CD4-positive, CD25-positive, alpha-beta regulatory T cell (primary cell): ENCODE measurements around the gene VPS35. TPM values are rescaled to one million over a fixed set of nuclear protein-coding genes. Genes with fewer than 3 reads are reported as not detected.

Experiments
- ATAC-seq, 2 donors: fragments of 150-1000 bp; cut with Tn5 transposase; one replicate each; pipeline ENCODE4 v1.10.0; 2021; ENCODE audit warnings: low read depth in 2 of 2, moderate number of reproducible peaks in 2 of 2, moderate library complexity in 1 of 2
- DNase-seq, 3 donors: peaks; one replicate each; pipeline versions ENCODE4 v3.0.0 to v3.0.0-alpha.2; 2012 to 2022; ENCODE audit warnings: mixed read lengths in 1 of 3
- H3K27ac ChIP-seq: one replicate; pipeline ENCODE4 v1.7.0; 2013; ENCODE audit warnings: mild to moderate bottlenecking, low read length; ENCODE audit not compliant: insufficient read depth, poor library complexity, severe bottlenecking
- H3K27me3 ChIP-seq: one replicate; pipeline ENCODE4 v1.7.0; 2013; ENCODE audit warnings: low read length; ENCODE audit not compliant: control insufficient read depth, insufficient read depth
- H3K36me3 ChIP-seq: one replicate; pipeline ENCODE4 v1.7.0; 2013; ENCODE audit warnings: mild to moderate bottlenecking, low read length, moderate library complexity; ENCODE audit not compliant: control insufficient read depth, insufficient read depth
- H3K4me1 ChIP-seq: 2 replicates; pipeline ENCODE4 v1.7.0; 2013; ENCODE audit warnings: mild to moderate bottlenecking, low read length; ENCODE audit not compliant: insufficient read depth, control insufficient read depth, poor library complexity, severe bottlenecking
- H3K4me3 ChIP-seq: one replicate; pipeline ENCODE4 v1.7.0; 2013; ENCODE audit warnings: low read depth, mild to moderate bottlenecking, low read length, moderate library complexity
- H3K9me3 ChIP-seq, 2 experiments: 1 replicate in 1 of 2; 2 replicates in 1 of 2; pipeline ENCODE4 v1.7.0; 2013; ENCODE audit warnings: low read length in 2 of 2, mild to moderate bottlenecking in 1 of 2, moderate library complexity in 1 of 2; ENCODE audit not compliant: control insufficient read depth in 2 of 2
- H3K27ac Mint-ChIP-seq, 3 donors: one replicate each; pipeline ENCODE4 v1.8.0; 2020 to 2022; ENCODE audit warnings: mild to moderate bottlenecking in 3 of 3, mixed read lengths in 3 of 3, moderate library complexity in 2 of 3
- H3K27me3 Mint-ChIP-seq: one replicate; pipeline ENCODE4 v1.8.0; 2022; ENCODE audit warnings: mild to moderate bottlenecking, mixed read lengths
- H3K36me3 Mint-ChIP-seq: one replicate; pipeline ENCODE4 v1.8.0; 2020; ENCODE audit warnings: mixed read lengths
- H3K4me1 Mint-ChIP-seq, 4 donors: one replicate each; pipeline ENCODE4 v1.8.0; 2020 to 2022; ENCODE audit warnings: mixed read lengths in 4 of 4, mild to moderate bottlenecking in 1 of 4
- H3K4me3 Mint-ChIP-seq, 4 donors: one replicate each; pipeline ENCODE4 v1.8.0; 2020 to 2022; ENCODE audit warnings: mild to moderate bottlenecking in 4 of 4, mixed read lengths in 4 of 4, moderate library complexity in 3 of 4
- H3K9me3 Mint-ChIP-seq, 7 donors: one replicate each; pipeline ENCODE4 v1.8.0; 2020 to 2022; ENCODE audit warnings: mixed read lengths in 7 of 7, mild to moderate bottlenecking in 3 of 7, moderate library complexity in 2 of 7
- polyA plus RNA-seq, 4 donors: library from polyadenylated mRNA; unstranded; fragments of 300-500 nt; fragmentation: Illumina TruSeq; gene quantifications; one replicate each; pipeline ENCODE4 v1.2.3, GENCODE V29; 2021
- total RNA-seq: library from RNA; stranded (reverse); gene quantifications from one replicate; pipeline ENCODE4 v1.2.3, GENCODE V29; 2022

The VPS35 gene
- total and polyA plus RNA-seq, 5 donors from 2014 or later = 34.1 to 90.3 (median 85.6) TPM

- Histone ChIP-seq H3K27ac (peak overlapping the region; percentile 62), H3K4me1 (peaks cover 6% of the 10 kb centered on the region), H3K36me3 (no peaks in the 10 kb centered on the region), H3K27me3 (no peaks in the 10 kb centered on the region), H3K4me3 (peak overlapping the region; percentile 80), H3K9me3 (no peaks in the 10 kb centered on the region)
- H3K27me3 Mint-ChIP-seq = no peaks in the 10 kb centered on the region
- H3K9me3 Mint-ChIP-seq = no peaks in the 10 kb centered on the region
- H3K4me3 Mint-ChIP-seq = no peak overlapping the region
- H3K4me1 Mint-ChIP-seq = peaks cover 0 to 22% (median 5%) of the 10 kb centered on the region in 4 donors
- H3K27ac Mint-ChIP-seq = no peak overlapping the region
- ATAC-seq (peak; percentile 42 to 57), DNase-seq (peak in 2 of 3 donors; percentile 19 to 49)
- H3K36me3 Mint-ChIP-seq = no peaks in the 10 kb centered on the region
Measured at GRCh38 chr16:46612121-46612520, 76.9 kb downstream of the VPS35 start.

- H3K4me1 ChIP-seq = peaks cover 6% of the 10 kb centered on the region
- peaks cover 0 to 8% (median 3%) of the 10 kb centered on the region in 4 donors for H3K4me1 Mint-ChIP-seq
- H3K9me3 ChIP-seq = no peaks in the 10 kb centered on the region
- H3K4me3 ChIP-seq = no peak overlapping the region
- H3K27ac ChIP-seq = no peak overlapping the region
- H3K36me3 ChIP-seq = no peaks in the 10 kb centered on the region
- H3K4me3 Mint-ChIP-seq = no peak overlapping the region
- DNase-seq = peak in 2 of 3 donors; percentile 53 to 65
- ATAC-seq = peak in 1 of 2 donors; percentile 52
- H3K27me3 Mint-ChIP-seq = no peaks in the 10 kb centered on the region
- H3K27me3 ChIP-seq = no peaks in the 10 kb centered on the region
- H3K36me3 Mint-ChIP-seq = no peaks in the 10 kb centered on the region
- H3K27ac Mint-ChIP-seq = no peak overlapping the region
- H3K9me3 Mint-ChIP-seq = no peaks in the 10 kb centered on the region
Measured at GRCh38 chr16:46607529-46607928, 81.4 kb downstream of the VPS35 start.

GRCh38 chr16:46606231-46606630 lies 82.7 kb downstream of the VPS35 start:
- Histone ChIP-seq H3K36me3 (no peaks in the 10 kb centered on the region), H3K4me3 (no peak overlapping the region), H3K27me3 (no peaks in the 10 kb centered on the region), H3K9me3 (no peaks in the 10 kb centered on the region), H3K4me1 (no peaks in the 10 kb centered on the region), H3K27ac (no peak overlapping the region)
- no peak overlapping the region for H3K4me3 Mint-ChIP-seq
- no peaks in the 10 kb centered on the region for H3K36me3 Mint-ChIP-seq
- no peak for DNase-seq
- no peaks in the 10 kb centered on the region for H3K27me3 Mint-ChIP-seq
- no peak for ATAC-seq
- H3K4me1 Mint-ChIP-seq = peaks cover 0 to 13% (median 4%) of the 10 kb centered on the region in 4 donors
- no peaks in the 10 kb centered on the region for H3K9me3 Mint-ChIP-seq
- H3K27ac Mint-ChIP-seq = peak overlapping the region in 1 of 3 donors; percentile 18

Other genes starting within 250 kb of the VPS35 start
- gene SHCBP1, start 67.8 kb downstream of the VPS35 start, total RNA-seq = 6.9 TPM
- gene SHCBP1, start 67.8 kb downstream of the VPS35 start, polyA plus RNA-seq = 1 to 10 TPM in 3 of 4 donors, under 1 TPM in 1; 0.91 to 2.2 (median 1.2) TPM
- gene ORC6, start 481 bp upstream of the VPS35 start, total RNA-seq = 8.7 TPM
- 1 to 10 TPM in 3 of 4 donors, under 1 TPM in 1; 0.83 to 1.9 (median 1.6) TPM for gene ORC6, start 481 bp upstream of the VPS35 start, polyA plus RNA-seq
- gene MYLK3, start 59.2 kb upstream of the VPS35 start, total RNA-seq = not detected
- not detected for gene MYLK3, start 59.2 kb upstream of the VPS35 start, polyA plus RNA-seq
- 24.6 TPM for gene C16orf87, start 142.0 kb upstream of the VPS35 start, total RNA-seq
- 10 to 100 TPM; 13.1 to 22.6 (median 15.8) TPM for gene C16orf87, start 142.0 kb upstream of the VPS35 start, polyA plus RNA-seq
- 0.81 TPM for gene GPT2, start 195.2 kb upstream of the VPS35 start, total RNA-seq
- under 1 TPM; 0.33 to 0.71 (median 0.37) TPM for gene GPT2, start 195.2 kb upstream of the VPS35 start, polyA plus RNA-seq